Endothelial cell of umbilical vein (primary cell): ENCODE measurements around the gene GGA3. TPM values are rescaled to one million over a fixed set of nuclear protein-coding genes. Genes with fewer than 3 reads are reported as not detected.

Experiments
- BruUV-seq: library from RNA; stranded (reverse); fragments of 400-500 nt; replicated peaks from 2 replicates; lab custom pipeline; 2021; lab: Mats Ljungman, UMichigan
- CTCF ChIA-PET: fragments of 300-600, 350-600 bp; sonication (Branson Sonifier 250); formaldehyde crosslinking; loops from one replicate; lab custom pipeline; 2021; ENCODE audit warnings: antibody characterized with exemption, inconsistent platforms; lab: Charles Lee
- POLR2A ChIA-PET: fragments of 300-600, 350-600 bp; sonication (Branson Sonifier 250); formaldehyde crosslinking; loops from one replicate; lab custom pipeline; 2021; ENCODE audit warnings: antibody characterized with exemption, inconsistent platforms; lab: Charles Lee
- DNase-seq: peaks from one replicate; pipeline ENCODE4 v3.0.0-alpha.2; 2011; ENCODE audit warnings: low read depth, low spot score
- FAIRE-seq: peaks from 2 replicates; lab custom pipeline; 2011; peaks lifted over from hg19 to GRCh38; lab: Jason Lieb, UNC
- H2AFZ ChIP-seq: 2 replicates; pipeline ENCODE4 v1.6.0; 2012; ENCODE audit warnings: low read depth, low read length, control low read depth, inconsistent platforms
- H3K27ac ChIP-seq: 2 replicates; pipeline ENCODE4 v1.5.1; 2011; ENCODE audit warnings: low read depth, mild to moderate bottlenecking, control low read depth, low read length, moderate library complexity; ENCODE audit not compliant: insufficient read depth
- H3K27me3 ChIP-seq, 2 experiments: 2 replicates each; pipeline versions ENCODE4 v1.6.0 to v1.6.1; 2011; ENCODE audit warnings: low read length in 2 of 2, mixed read lengths in 1 of 2; ENCODE audit not compliant: control insufficient read depth in 2 of 2, insufficient read depth in 2 of 2
- H3K36me3 ChIP-seq, 2 experiments: 2 replicates in 1 of 2; 3 replicates in 1 of 2; pipeline ENCODE4 v1.5.1; 2011; ENCODE audit warnings: low read length in 2 of 2, mild to moderate bottlenecking in 1 of 2, moderate library complexity in 1 of 2; ENCODE audit not compliant: control insufficient read depth in 2 of 2, insufficient read depth in 2 of 2; ENCODE audit errors: extremely low read depth in 1 of 2
- H3K4me1 ChIP-seq: 3 replicates; pipeline ENCODE4 v1.5.1; 2011; ENCODE audit warnings: mild to moderate bottlenecking, low read length; ENCODE audit not compliant: control insufficient read depth, insufficient read depth; ENCODE audit errors: extremely low read depth
- H3K4me2 ChIP-seq: 2 replicates; pipeline ENCODE4 v1.6.1; 2011; ENCODE audit warnings: low read length, control low read depth, mixed read lengths; ENCODE audit not compliant: insufficient read depth
- H3K4me3 ChIP-seq, 3 experiments: fragments of 200-600 bp in 1 of 3; sonication (generic), shearing (Covaris generic) in 1 of 3; replicated peaks in 1 of 3; 2 replicates each; pipeline ENCODE4 v1.5.1; 2011 to 2016; ENCODE audit warnings: control low read depth in 3 of 3, low read length in 3 of 3, mild to moderate bottlenecking in 2 of 3, inconsistent platforms in 1 of 3, low read depth in 1 of 3, moderate library complexity in 1 of 3; ENCODE audit not compliant: insufficient read depth in 1 of 3
- H3K79me2 ChIP-seq: 2 replicates; pipeline ENCODE4 v1.6.0; 2012; ENCODE audit warnings: low read length, inconsistent platforms; ENCODE audit not compliant: control insufficient read depth, insufficient read depth
- H3K9ac ChIP-seq: replicated peaks from 2 replicates; pipeline ENCODE3; 2011; ENCODE audit warnings: low read length, control low read depth; ENCODE audit not compliant: insufficient read depth; ENCODE audit errors: extremely low read depth
- H3K9me1 ChIP-seq: replicated peaks from 3 replicates; pipeline ENCODE4 v1.6.0; 2011; ENCODE audit warnings: mild to moderate bottlenecking, low read length; ENCODE audit not compliant: control insufficient read depth, insufficient read depth; ENCODE audit errors: extremely low read depth
- H3K9me3 ChIP-seq: replicated peaks from 2 replicates; pipeline ENCODE4 v1.5.1; 2012; ENCODE audit warnings: low read length, inconsistent platforms; ENCODE audit not compliant: control insufficient read depth, insufficient read depth
- H4K20me1 ChIP-seq: replicated peaks from 2 replicates; pipeline ENCODE3; 2011; ENCODE audit warnings: mild to moderate bottlenecking, low read length; ENCODE audit not compliant: control insufficient read depth, insufficient read depth; ENCODE audit errors: extremely low read depth
- EZH2 ChIP-seq: IDR thresholded peaks from 2 replicates; pipeline ENCODE4 v1.6.1; 2012; ENCODE audit warnings: borderline replicate concordance, low read depth, mild to moderate bottlenecking, moderate library complexity, low read length, inconsistent platforms; ENCODE audit not compliant: severe bottlenecking
- FOS ChIP-seq: IDR thresholded peaks from 2 replicates; pipeline ENCODE4 v1.6.1; 2011; ENCODE audit warnings: mild to moderate bottlenecking, low read length, moderate library complexity, borderline replicate concordance; ENCODE audit not compliant: insufficient read depth
- GATA2 ChIP-seq: IDR thresholded peaks from 2 replicates; pipeline ENCODE4 v1.7.0; 2011; ENCODE audit warnings: low read depth, mild to moderate bottlenecking, moderate library complexity, mixed read lengths, low read length; ENCODE audit not compliant: insufficient read length, insufficient read depth
- JUN ChIP-seq: IDR thresholded peaks from 2 replicates; pipeline ENCODE4 v1.6.1; 2011; ENCODE audit warnings: borderline replicate concordance, low read depth; ENCODE audit not compliant: insufficient read length, insufficient read depth
- MYC ChIP-seq: IDR thresholded peaks from one replicate; pipeline ENCODE4 v1.6.1; 2011; ENCODE audit warnings: mild to moderate bottlenecking, low read depth, low read length
- POLR2A ChIP-seq: IDR thresholded peaks from 2 replicates; pipeline ENCODE4 v1.6.1; 2012; ENCODE audit warnings: low read depth, mild to moderate bottlenecking, control low read depth, low read length
- POLR2AphosphoS5 ChIP-seq: IDR thresholded peaks from 2 replicates; pipeline ENCODE4 v1.6.1; 2012; ENCODE audit warnings: low read depth, mild to moderate bottlenecking, control low read depth, low read length, moderate library complexity; ENCODE audit not compliant: insufficient read depth
- dilution Hi-C: fragments of 300-500 bp; cut with MboI; formaldehyde crosslinking; loops from one replicate; pipeline ENCODE4 v1.15.0; 2019; ENCODE audit warnings: low sequenced_read_pairs; ENCODE audit not compliant: extremely low pct_ligation_motif_present
- intact Hi-C: fragments of 100-400 bp; cut with micrococcal nuclease; formaldehyde crosslinking; loops from one replicate; pipeline ENCODE4 v1.10.0; 2022
- polyA plus RNA-seq, 4 experiments: library from polyadenylated mRNA; depleted of rRNA in 3 of 4; stranded (reverse) in 3 of 4; unstranded in 1 of 4; fragments of >200 nt; gene quantifications; 2 replicates each; pipeline versions ENCODE4 v1.2.1 to v1.2.3, GENCODE V29; 2011 to 2012; ENCODE audit warnings: missing spikeins in 1 of 4
- total RNA-seq: library from RNA; stranded (reverse); gene quantifications from 2 replicates; pipeline ENCODE4 v1.2.3, GENCODE V29; 2021
- TF ChIP-seq, protein P1 (sequence below): IDR thresholded peaks from 2 replicates; pipeline ENCODE4 v1.6.1; 2011; ENCODE audit not compliant: insufficient read depth, insufficient read length
- TF ChIP-seq, protein P2 (sequence below), 2 donors: IDR thresholded peaks; 1 replicate in 1 of 2; 2 replicates in 1 of 2; pipeline ENCODE4 v1.5.1; 2011; ENCODE audit warnings: low read length in 2 of 2, mild to moderate bottlenecking in 2 of 2, moderate library complexity in 2 of 2, control low read depth in 1 of 2, inconsistent platforms in 1 of 2, low read depth in 1 of 2; ENCODE audit not compliant: insufficient read depth in 1 of 2; ENCODE audit errors: extremely low read depth in 1 of 2

GGA3 gene
- total and polyA plus RNA-seq, 2 donors (not counting 3 experiments of a cell fraction or from before 2014, with no cell fraction given), result 41.2 to 62.9 TPM

DNA sequence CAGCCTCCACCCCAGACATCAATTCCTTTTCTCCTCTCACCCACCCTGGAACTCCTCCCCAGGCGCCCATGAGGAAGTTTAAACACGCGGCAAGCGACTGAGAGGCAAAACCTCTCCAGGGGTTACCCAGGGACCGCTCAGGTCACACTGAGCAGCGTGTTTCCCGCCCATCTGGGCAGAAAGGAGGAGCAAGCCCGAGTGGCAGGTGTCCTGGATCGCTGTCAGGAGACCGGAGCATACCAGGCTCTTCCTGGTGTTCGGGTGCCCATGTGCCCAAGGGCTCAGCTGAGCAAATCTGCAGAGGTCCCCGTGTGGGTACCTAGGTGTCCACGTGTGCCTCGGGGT lies 27.3 kb upstream of the GGA3 start:
- H2AFZ ChIP-seq, result peak overlapping the region; percentile 85
- intact Hi-C loops (loop anchor here (1.0 to 2.0 kb wide), 4 partner anchors 18 to 227 kb away; partner anchors contain the start of genes CASKIN2, GRB2 and MIF4GD), dilution Hi-C loops (no loop called here)
- H3K4me3 ChIP-seq, result peak overlapping the region; percentile 66 to 85 (median 75)
- FAIRE-seq (no peak), DNase-seq (no peak)
- H3K27ac ChIP-seq, result no peak overlapping the region
- ChIA-PET POLR2A (interaction anchor here (0.6 to 1.7 kb wide), 7 partner anchors 11 to 151 kb away, joined by 3 to 17 read pairs (median 4); partner anchors contain the start of genes GGA3, GRB2, MIF4GD and MRPS7), CTCF (interaction anchor here (0.8 to 2.4 kb wide), 11 partner anchors 19 to 228 kb away, joined by 3 to 68 read pairs (median 6); partner anchors contain the start of genes GGA3, GRB2, MIF4GD and MRPS7)
- H4K20me1 ChIP-seq, result no peaks in the 10 kb centered on the region
- peak overlapping the region; percentile 83 for H3K4me2 ChIP-seq
- H3K79me2 ChIP-seq, result peaks cover 8% of the 10 kb centered on the region
- H3K9me1 ChIP-seq, result no peaks in the 10 kb centered on the region
- H3K36me3 ChIP-seq, result peaks cover 0 to 10% of the 10 kb centered on the region in 2 experiments
- BruUV-seq, result TSS peak; percentile 41
- H3K9me3 ChIP-seq, result no peaks in the 10 kb centered on the region
- H3K4me1 ChIP-seq, result peaks cover 8% of the 10 kb centered on the region
- peak overlapping the region; percentile 72 for H3K9ac ChIP-seq
- no peaks in the 10 kb centered on the region for H3K27me3 ChIP-seq
- TF ChIP-seq GATA2 (no peak), FOS (no peak), POLR2A (no peak), POLR2AphosphoS5 (no peak), MYC (no peak), EZH2 (no peak), JUN (no peak)
- TF ChIP-seq, protein P1, sequence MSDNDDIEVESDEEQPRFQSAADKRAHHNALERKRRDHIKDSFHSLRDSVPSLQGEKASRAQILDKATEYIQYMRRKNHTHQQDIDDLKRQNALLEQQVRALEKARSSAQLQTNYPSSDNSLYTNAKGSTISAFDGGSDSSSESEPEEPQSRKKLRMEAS, result no peak
- TF ChIP-seq, protein P2, sequence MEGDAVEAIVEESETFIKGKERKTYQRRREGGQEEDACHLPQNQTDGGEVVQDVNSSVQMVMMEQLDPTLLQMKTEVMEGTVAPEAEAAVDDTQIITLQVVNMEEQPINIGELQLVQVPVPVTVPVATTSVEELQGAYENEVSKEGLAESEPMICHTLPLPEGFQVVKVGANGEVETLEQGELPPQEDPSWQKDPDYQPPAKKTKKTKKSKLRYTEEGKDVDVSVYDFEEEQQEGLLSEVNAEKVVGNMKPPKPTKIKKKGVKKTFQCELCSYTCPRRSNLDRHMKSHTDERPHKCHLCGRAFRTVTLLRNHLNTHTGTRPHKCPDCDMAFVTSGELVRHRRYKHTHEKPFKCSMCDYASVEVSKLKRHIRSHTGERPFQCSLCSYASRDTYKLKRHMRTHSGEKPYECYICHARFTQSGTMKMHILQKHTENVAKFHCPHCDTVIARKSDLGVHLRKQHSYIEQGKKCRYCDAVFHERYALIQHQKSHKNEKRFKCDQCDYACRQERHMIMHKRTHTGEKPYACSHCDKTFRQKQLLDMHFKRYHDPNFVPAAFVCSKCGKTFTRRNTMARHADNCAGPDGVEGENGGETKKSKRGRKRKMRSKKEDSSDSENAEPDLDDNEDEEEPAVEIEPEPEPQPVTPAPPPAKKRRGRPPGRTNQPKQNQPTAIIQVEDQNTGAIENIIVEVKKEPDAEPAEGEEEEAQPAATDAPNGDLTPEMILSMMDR (IDR thresholded peaks at IDR 0.05; ENCODE audit: extremely low read depth in 1 of 2, insufficient read depth in 1 of 2, low read depth in 1 of 2, low read length in 2 of 2), result no peak
